ENCODE measurements around the gene GPAM. TPM values are rescaled to one million over a fixed set of nuclear protein-coding genes. Genes with fewer than 3 reads are reported as not detected.

GPAM gene
- total and polyA plus RNA-seq, 11 donors: 5.8 to 104 (median 16.9) TPM

GRCh38 chr10:112227331-112227987, 43.9 kb upstream of the GPAM start:
- no peak for TF ChIP-seq CTCF (IDR thresholded peaks at IDR 0.05)
- no peak for TF ChIP-seq POLR2A (IDR thresholded peaks at IDR 0.05)
- Histone ChIP-seq H3K27ac (no peak overlapping the region), H3K4me1 (no peaks in the 10 kb centered on the region), H3K9me3 (no peaks in the 10 kb centered on the region), H3K4me3 (no peak overlapping the region), H3K36me3 (no peaks in the 10 kb centered on the region), H3K27me3 (no peaks in the 10 kb centered on the region)
- intact Hi-C loops (cut with DNase I): no loop called here
- DNase-seq (no peak), ATAC-seq (no peak)
- 66 to 86% (median 83%) methylated on average over 6 of the region's 6 CpGs for WGBS, 4 donors

DNA sequence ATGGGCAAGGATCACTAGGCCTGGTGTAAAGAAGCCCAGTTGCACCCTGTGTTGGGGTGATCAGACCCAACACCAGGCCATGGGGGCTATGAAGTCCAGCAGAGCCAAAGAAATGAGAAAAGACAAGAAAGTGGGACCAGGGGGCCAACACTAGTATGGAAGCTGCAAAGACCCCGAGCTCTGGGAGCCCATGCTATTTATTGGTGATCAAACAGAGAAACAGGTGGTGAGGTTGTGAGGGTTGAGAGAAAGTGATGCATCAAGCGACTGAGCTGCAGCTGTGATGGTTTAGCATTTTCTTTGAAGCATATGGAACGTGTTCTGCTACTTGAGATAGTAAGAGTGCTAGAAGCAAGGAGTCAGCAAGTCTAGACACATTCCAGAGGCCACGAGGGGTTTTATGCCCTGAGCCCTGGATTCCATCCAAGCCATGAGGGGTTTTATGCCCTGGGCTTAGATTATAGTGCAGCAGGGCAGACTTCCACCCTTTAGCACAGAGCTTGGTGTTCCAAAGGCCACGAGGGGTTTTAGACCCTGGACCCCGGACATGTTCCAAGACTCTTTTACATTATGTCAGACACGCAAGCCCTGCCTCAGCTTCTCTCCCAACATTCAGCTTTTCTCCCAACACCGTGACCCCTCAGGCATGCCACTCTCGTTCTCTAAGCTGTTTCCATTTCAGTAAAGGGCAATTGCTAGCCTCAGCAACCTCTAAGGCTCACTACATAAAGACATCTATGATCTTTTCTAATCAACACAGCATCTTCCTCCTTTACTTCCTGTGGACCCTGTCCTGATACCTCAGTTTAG, 43.1 kb upstream of the GPAM start:
- DNase-seq (no peak), ATAC-seq (no peak)
- Histone ChIP-seq H3K36me3 (no peaks in the 10 kb centered on the region), H3K27ac (no peak overlapping the region), H3K4me1 (no peaks in the 10 kb centered on the region), H3K4me3 (no peak overlapping the region), H3K27me3 (no peaks in the 10 kb centered on the region), H3K9me3 (no peaks in the 10 kb centered on the region)
- TF ChIP-seq CTCF (IDR thresholded peaks at IDR 0.05) (no peak), POLR2A (IDR thresholded peaks at IDR 0.05) (no peak)
- intact Hi-C loops (cut with DNase I): no loop called here
- 65 to 71% (median 68%) methylated on average over 9 of the region's 9 CpGs for WGBS, 4 donors

DNA sequence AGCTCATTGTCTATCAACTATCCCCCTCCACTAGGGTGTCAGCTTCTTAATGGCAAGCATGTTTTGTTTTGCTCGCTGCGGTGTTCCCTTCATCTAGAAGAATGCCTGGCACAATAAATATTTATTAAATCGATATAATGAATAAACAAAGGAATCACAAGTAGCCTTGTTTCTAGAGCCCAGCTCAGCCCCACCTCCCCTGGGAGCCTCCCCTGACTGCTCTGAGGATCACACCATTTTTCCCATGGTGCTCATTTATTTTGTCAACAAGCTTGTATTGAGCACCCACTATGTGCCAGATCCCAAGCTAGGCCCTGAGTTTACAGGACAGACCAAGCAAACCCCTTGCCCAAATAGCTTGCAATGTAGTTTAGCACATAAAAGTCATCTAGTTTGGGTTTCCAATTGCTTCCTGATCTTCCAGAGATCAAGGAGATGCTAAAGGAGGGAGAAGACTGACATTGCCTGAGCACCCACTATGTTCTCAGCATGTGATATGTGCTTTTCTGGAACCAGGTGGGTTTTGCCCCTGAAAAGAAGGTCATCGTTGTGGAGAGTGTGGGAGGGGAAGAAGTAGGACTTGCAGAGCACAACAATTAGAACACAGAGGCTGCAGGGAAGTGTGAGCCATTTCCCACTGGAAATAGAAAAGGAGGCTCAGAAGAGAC, 42.3 kb upstream of the GPAM start:
- WGBS, 4 donors: 86 to 93% (median 89%) methylated on average over 4 of the region's 4 CpGs
- Histone ChIP-seq H3K9me3 (no peaks in the 10 kb centered on the region), H3K27ac (no peak overlapping the region), H3K4me1 (no peaks in the 10 kb centered on the region), H3K36me3 (no peaks in the 10 kb centered on the region), H3K27me3 (no peaks in the 10 kb centered on the region), H3K4me3 (no peak overlapping the region)
- ATAC-seq (no peak), DNase-seq (no peak)
- TF ChIP-seq POLR2A (IDR thresholded peaks at IDR 0.05): no peak
- no peak for TF ChIP-seq CTCF (IDR thresholded peaks at IDR 0.05)
- intact Hi-C loops (cut with DNase I): no loop called here

- Histone ChIP-seq H3K27ac (no peak overlapping the region), H3K27me3 (no peaks in the 10 kb centered on the region), H3K4me3 (no peak overlapping the region), H3K4me1 (no peaks in the 10 kb centered on the region), H3K9me3 (peaks cover 0 to 8% (median 5%) of the 10 kb centered on the region in 12 donors), H3K36me3 (no peaks in the 10 kb centered on the region)
- intact Hi-C loops (cut with DNase I): no loop called here
- 83 to 94% (median 89%) methylated on average over 2 to 3 of the region's 3 CpGs for WGBS, 4 donors
- no peak for ATAC-seq
- no peak for TF ChIP-seq POLR2A (IDR thresholded peaks at IDR 0.05)
- no peak for TF ChIP-seq CTCF (IDR thresholded peaks at IDR 0.05)
- DNase-seq: no peak
Measured at GRCh38 chr10:112224933-112225529, 41.5 kb upstream of the GPAM start.

Measured in heart left ventricle (tissue), 16 donors.